HG03139 (cell line): ENCODE measurements around the gene FNDC1.

Experiments used
- ATAC-seq: cut with Tn5 transposase; IDR thresholded peaks from one replicate; pipeline ENCODE4 v1.9.1; 2021; ENCODE audit not compliant: unreplicated experiment

Gene FNDC1

GRCh38 chr6:159203304-159204005 lies 34.3 kb downstream of the FNDC1 start:
- no peak for ATAC-seq

GRCh38 chr6:159204605-159205004 lies 35.4 kb downstream of the FNDC1 start:
- ATAC-seq: no peak

GRCh38 chr6:159212028-159212427 lies 42.8 kb downstream of the FNDC1 start:
- no peak for ATAC-seq

- no peak for ATAC-seq
Observed at GRCh38 chr6:159212525-159213280, 43.5 kb downstream of the FNDC1 start.

GRCh38 chr6:159213405-159213804 lies 44.2 kb downstream of the FNDC1 start:
- ATAC-seq: no peak

- ATAC-seq: no peak
Observed at GRCh38 chr6:159214281-159214680, 45.1 kb downstream of the FNDC1 start.

- ATAC-seq: peak; percentile 64
Observed at GRCh38 chr6:159217595-159218275, 48.5 kb downstream of the FNDC1 start.

GRCh38 chr6:159220093-159220492 lies 50.9 kb downstream of the FNDC1 start:
- ATAC-seq: no peak

- no peak for ATAC-seq
Observed at GRCh38 chr6:159221486-159222170, 52.4 kb downstream of the FNDC1 start.

- ATAC-seq: no peak
Observed at GRCh38 chr6:159224452-159224851, 55.3 kb downstream of the FNDC1 start.

GRCh38 chr6:159229651-159230051 lies 60.5 kb downstream of the FNDC1 start:
- no peak for ATAC-seq

- no peak for ATAC-seq
Observed at GRCh38 chr6:159232106-159232645, 63.0 kb downstream of the FNDC1 start.

GRCh38 chr6:159232751-159233150 lies 63.6 kb downstream of the FNDC1 start:
- no peak for ATAC-seq

- no peak for ATAC-seq
Observed at GRCh38 chr6:159233365-159234101, 64.3 kb downstream of the FNDC1 start.

GRCh38 chr6:159234102-159234553 lies 64.9 kb downstream of the FNDC1 start:
- no peak for ATAC-seq

- ATAC-seq: no peak
Observed at GRCh38 chr6:159238920-159239558, 69.8 kb downstream of the FNDC1 start.

- ATAC-seq: no peak
Observed at GRCh38 chr6:159249128-159249527, 79.9 kb downstream of the FNDC1 start.

- ATAC-seq: no peak
Observed at GRCh38 chr6:159249752-159250151, 80.6 kb downstream of the FNDC1 start.

- ATAC-seq: no peak
Observed at GRCh38 chr6:159250633-159251032, 81.4 kb downstream of the FNDC1 start.
